Neural crest cell (in vitro differentiated cells): ENCODE measurements around the gene PRRT1B. TPM values are rescaled to one million over a fixed set of nuclear protein-coding genes. Genes with fewer than 3 reads are reported as not detected.

ENCODE experiments used
- DNase-seq: peaks from one replicate; pipeline ENCODE4 v3.0.0; 2021; ENCODE audit warnings: low read depth, mixed read lengths, low spot score
- H3K27ac Mint-ChIP-seq: one replicate; pipeline ENCODE4 v1.8.0; 2021; ENCODE audit warnings: mild to moderate bottlenecking, mixed read lengths; ENCODE audit not compliant: unreplicated experiment
- H3K27me3 Mint-ChIP-seq: 2 replicates; pipeline ENCODE4 v1.8.0; 2021; ENCODE audit warnings: low read depth, mild to moderate bottlenecking, mixed read lengths
- H3K36me3 Mint-ChIP-seq: 2 replicates; pipeline ENCODE4 v1.8.0; 2021; ENCODE audit warnings: low read depth, mild to moderate bottlenecking, mixed read lengths
- H3K4me1 Mint-ChIP-seq: 2 replicates; pipeline ENCODE4 v1.8.0; 2021; ENCODE audit warnings: mixed read lengths
- H3K4me3 Mint-ChIP-seq: one replicate; pipeline ENCODE4 v1.8.0; 2021; ENCODE audit warnings: mild to moderate bottlenecking, mixed read lengths
- H3K9me3 Mint-ChIP-seq: 2 replicates; pipeline ENCODE4 v1.8.0; 2021; ENCODE audit warnings: mixed read lengths
- CTCF ChIP-seq: fragments of 200-600 bp; sonication (generic); conservative IDR thresholded peaks from 2 replicates; pipeline ENCODE4 v1.5.0; 2021; ENCODE audit warnings: antibody characterized with exemption, mild to moderate bottlenecking
- long read RNA-seq: library from polyadenylated mRNA; unstranded; transcript quantifications from one replicate; pipeline ENCODE4 v2.0.0, GENCODE V29; 2020
- total RNA-seq: library from RNA; stranded (reverse); gene quantifications from 2 replicates; pipeline ENCODE4 v1.2.1, GENCODE V29; 2021

PRRT1B gene
- total RNA-seq, result not detected in 2 replicates
- long read RNA-seq, result 0 reads

- no peak within 1 kb of the TSS for H3K4me3 Mint-ChIP-seq
- H3K36me3 Mint-ChIP-seq, result peaks cover 15% of the 10 kb centered on the region
- H3K27me3 Mint-ChIP-seq, result peaks cover 32% of the 10 kb centered on the region
- TF ChIP-seq CTCF, result no peak
- DNase-seq, result no peak
- no peaks in the 10 kb centered on the region for H3K4me1 Mint-ChIP-seq
- no peak within 1 kb of the TSS for H3K27ac Mint-ChIP-seq
- peaks cover 10% of the 10 kb centered on the region for H3K9me3 Mint-ChIP-seq
Observed at GRCh38 chr9:131545003-131545785, at the start of gene PRRT1B. TSS of gene PRRT1B (plus strand) at chr9:131545523. CDS start at chr9:131545616, 93 bp downstream.

- no peak for TF ChIP-seq CTCF
- no peaks in the 10 kb centered on the region for H3K9me3 Mint-ChIP-seq
- no peaks in the 10 kb centered on the region for H3K27me3 Mint-ChIP-seq
- H3K27ac Mint-ChIP-seq, result no peak overlapping the region
- H3K4me3 Mint-ChIP-seq, result peak overlapping the region; percentile 19
- H3K4me1 Mint-ChIP-seq, result peaks cover 7% of the 10 kb centered on the region
- peaks cover 26% of the 10 kb centered on the region for H3K36me3 Mint-ChIP-seq
- no peak for DNase-seq
Observed at GRCh38 chr9:131495785-131496184, 49.5 kb upstream of the PRRT1B start.

- peak overlapping the region; percentile 27 for H3K27ac Mint-ChIP-seq
Observed at GRCh38 chr9:131496844-131497405, 48.4 kb upstream of the PRRT1B start.

GRCh38 chr9:131499254-131499767, 46.0 kb upstream of the PRRT1B start:
- TF ChIP-seq CTCF, result no peak
- no peak overlapping the region for H3K27ac Mint-ChIP-seq
- peak overlapping the region; percentile 1 for H3K4me3 Mint-ChIP-seq
- H3K27me3 Mint-ChIP-seq, result peaks cover 12% of the 10 kb centered on the region
- DNase-seq, result no peak
- peaks cover 25% of the 10 kb centered on the region for H3K4me1 Mint-ChIP-seq
- H3K36me3 Mint-ChIP-seq, result peaks cover 17% of the 10 kb centered on the region
- no peaks in the 10 kb centered on the region for H3K9me3 Mint-ChIP-seq

More at GRCh38 chr9:131496844-131497405, 48.4 kb upstream of the PRRT1B start:
- no peak for DNase-seq
- no peak for TF ChIP-seq CTCF
- H3K4me1 Mint-ChIP-seq, result peaks cover 12% of the 10 kb centered on the region
- peaks cover 4% of the 10 kb centered on the region for H3K27me3 Mint-ChIP-seq
- H3K36me3 Mint-ChIP-seq, result peaks cover 28% of the 10 kb centered on the region
- no peaks in the 10 kb centered on the region for H3K9me3 Mint-ChIP-seq
- H3K4me3 Mint-ChIP-seq, result peak overlapping the region; percentile 64

GRCh38 chr9:131500377-131500776, 44.9 kb upstream of the PRRT1B start:
- no peak for TF ChIP-seq CTCF
- H3K27ac Mint-ChIP-seq, result no peak overlapping the region
- H3K4me1 Mint-ChIP-seq, result peaks cover 32% of the 10 kb centered on the region
- peak overlapping the region; percentile 93 for H3K4me3 Mint-ChIP-seq
- peaks cover 17% of the 10 kb centered on the region for H3K36me3 Mint-ChIP-seq
- no peaks in the 10 kb centered on the region for H3K9me3 Mint-ChIP-seq
- H3K27me3 Mint-ChIP-seq, result peaks cover 12% of the 10 kb centered on the region
- DNase-seq, result no peak
